ENCODE measurements around the gene ALG14.

Gene ALG14

GRCh38 chr1:94970783-94971182, 102.0 kb downstream of the ALG14 start:
- TF ChIP-seq CTCF (IDR thresholded peaks at IDR 0.05; ENCODE audit: control insufficient read depth, extremely low read depth, insufficient read depth) = no peak
- no peak for DNase-seq (ENCODE audit: low read depth)
- no peak overlapping the region for H3K4me3 ChIP-seq (ENCODE audit: low read depth, low read length)

GRCh38 chr1:94969137-94969536, 103.6 kb downstream of the ALG14 start:
- no peak for DNase-seq (ENCODE audit: low read depth)
- no peak overlapping the region for H3K4me3 ChIP-seq (ENCODE audit: low read depth, low read length)
- TF ChIP-seq CTCF (IDR thresholded peaks at IDR 0.05; ENCODE audit: control insufficient read depth, extremely low read depth, insufficient read depth) = no peak

GRCh38 chr1:94966033-94966432, 106.7 kb downstream of the ALG14 start:
- no peak for DNase-seq (ENCODE audit: low read depth)
- H3K4me3 ChIP-seq (ENCODE audit: low read depth, low read length) = no peak overlapping the region
- TF ChIP-seq CTCF (IDR thresholded peaks at IDR 0.05; ENCODE audit: control insufficient read depth, extremely low read depth, insufficient read depth) = no peak

GRCh38 chr1:94963864-94964263, 108.9 kb downstream of the ALG14 start:
- no peak overlapping the region for H3K4me3 ChIP-seq (ENCODE audit: low read depth, low read length)
- no peak for DNase-seq (ENCODE audit: low read depth)
- TF ChIP-seq CTCF (IDR thresholded peaks at IDR 0.05; ENCODE audit: control insufficient read depth, extremely low read depth, insufficient read depth) = no peak

GRCh38 chr1:94962409-94963265, 110.1 kb downstream of the ALG14 start:
- DNase-seq (ENCODE audit: low read depth) = peak; percentile 18
- TF ChIP-seq CTCF (IDR thresholded peaks at IDR 0.05; ENCODE audit: control insufficient read depth, extremely low read depth, insufficient read depth) = no peak
- H3K4me3 ChIP-seq (ENCODE audit: low read depth, low read length) = peak overlapping the region; percentile 19

- DNase-seq (ENCODE audit: low read depth) = no peak
- H3K4me3 ChIP-seq (ENCODE audit: low read depth, low read length) = no peak overlapping the region
- no peak for TF ChIP-seq CTCF (IDR thresholded peaks at IDR 0.05; ENCODE audit: control insufficient read depth, extremely low read depth, insufficient read depth)
Observed at GRCh38 chr1:94961988-94962387, 110.8 kb downstream of the ALG14 start.

GRCh38 chr1:94961582-94961981, 111.2 kb downstream of the ALG14 start:
- no peak for TF ChIP-seq CTCF (IDR thresholded peaks at IDR 0.05; ENCODE audit: control insufficient read depth, extremely low read depth, insufficient read depth)
- DNase-seq (ENCODE audit: low read depth) = no peak
- no peak overlapping the region for H3K4me3 ChIP-seq (ENCODE audit: low read depth, low read length)

Measured in LNCaP clone FGC (cell line).